Cardiac fibroblast (primary cell): Measurements from ENCODE around the gene TIMM17A.

Experiments
- DNase-seq, 2 donors: peaks; one replicate each; pipeline versions ENCODE4 v3.0.0 to v3.0.0-alpha.2; 2010; ENCODE audit warnings: low read depth in 2 of 2
- H3K4me3 ChIP-seq, 2 donors: replicated peaks in 1 of 2; 1 replicate in 1 of 2; 2 replicates in 1 of 2; pipeline ENCODE4 v1.5.1; 2011; ENCODE audit warnings: low read depth in 2 of 2, low read length in 2 of 2, mild to moderate bottlenecking in 2 of 2, moderate library complexity in 1 of 2
- CTCF ChIP-seq: IDR thresholded peaks from one replicate; pipeline ENCODE4 v1.5.1; 2011; ENCODE audit warnings: low read depth, mild to moderate bottlenecking, low read length, inconsistent platforms

Gene TIMM17A

GRCh38 chr1:201928266-201928665 is 27.0 kb upstream of the TIMM17A start:
- TF ChIP-seq CTCF: no peak
- DNase-seq: no peak

GRCh38 chr1:201930137-201930536 is 25.2 kb upstream of the TIMM17A start:
- TF ChIP-seq CTCF: no peak
- H3K4me3 ChIP-seq: no peak overlapping the region
- no peak for DNase-seq

More at GRCh38 chr1:201928266-201928665, 27.0 kb upstream of the TIMM17A start:
- no peak overlapping the region for H3K4me3 ChIP-seq

GRCh38 chr1:201930803-201931202 is 24.5 kb upstream of the TIMM17A start:
- no peak for DNase-seq
- H3K4me3 ChIP-seq: no peak overlapping the region
- TF ChIP-seq CTCF: no peak

GRCh38 chr1:201933840-201934430 is 21.4 kb upstream of the TIMM17A start:
- TF ChIP-seq CTCF: no peak
- DNase-seq: peak; percentile 59 to 73
- no peak overlapping the region for H3K4me3 ChIP-seq

- no peak for TF ChIP-seq CTCF
- no peak overlapping the region for H3K4me3 ChIP-seq
- peak; percentile 76 to 85 for DNase-seq
Observed at GRCh38 chr1:201937624-201938213, 17.6 kb upstream of the TIMM17A start.

GRCh38 chr1:201938440-201939035 is 16.8 kb upstream of the TIMM17A start:
- DNase-seq: peak in 1 of 2 donors; percentile 21
- TF ChIP-seq CTCF: no peak

More at GRCh38 chr1:201938440-201939035, 16.8 kb upstream of the TIMM17A start:
- no peak overlapping the region for H3K4me3 ChIP-seq
